Measurements from ENCODE around the gene CIAPIN1.

The CIAPIN1 gene

DNA sequence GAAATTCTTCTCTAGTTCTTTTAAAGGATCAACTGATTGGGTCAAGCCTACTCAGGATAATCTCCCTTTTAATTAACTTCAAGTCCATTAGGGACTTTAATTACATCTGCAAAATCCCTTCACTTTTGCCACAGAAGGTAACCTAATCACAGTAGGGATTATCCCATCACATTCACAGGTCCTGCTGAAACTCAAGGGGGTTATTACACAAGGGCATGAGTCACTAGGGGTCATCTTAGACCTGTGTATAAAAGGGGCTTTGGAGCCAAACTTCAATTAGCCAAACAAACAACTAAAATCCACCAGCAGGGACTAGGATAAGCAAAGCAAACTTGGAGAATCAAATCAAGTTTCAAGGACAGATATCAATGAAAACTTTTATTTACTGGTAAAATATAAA, 19.4 kb downstream of the CIAPIN1 start:
- no peak overlapping the region for H3K4me3 ChIP-seq (ENCODE audit: low read depth, low read length)
- TF ChIP-seq, protein P1, sequence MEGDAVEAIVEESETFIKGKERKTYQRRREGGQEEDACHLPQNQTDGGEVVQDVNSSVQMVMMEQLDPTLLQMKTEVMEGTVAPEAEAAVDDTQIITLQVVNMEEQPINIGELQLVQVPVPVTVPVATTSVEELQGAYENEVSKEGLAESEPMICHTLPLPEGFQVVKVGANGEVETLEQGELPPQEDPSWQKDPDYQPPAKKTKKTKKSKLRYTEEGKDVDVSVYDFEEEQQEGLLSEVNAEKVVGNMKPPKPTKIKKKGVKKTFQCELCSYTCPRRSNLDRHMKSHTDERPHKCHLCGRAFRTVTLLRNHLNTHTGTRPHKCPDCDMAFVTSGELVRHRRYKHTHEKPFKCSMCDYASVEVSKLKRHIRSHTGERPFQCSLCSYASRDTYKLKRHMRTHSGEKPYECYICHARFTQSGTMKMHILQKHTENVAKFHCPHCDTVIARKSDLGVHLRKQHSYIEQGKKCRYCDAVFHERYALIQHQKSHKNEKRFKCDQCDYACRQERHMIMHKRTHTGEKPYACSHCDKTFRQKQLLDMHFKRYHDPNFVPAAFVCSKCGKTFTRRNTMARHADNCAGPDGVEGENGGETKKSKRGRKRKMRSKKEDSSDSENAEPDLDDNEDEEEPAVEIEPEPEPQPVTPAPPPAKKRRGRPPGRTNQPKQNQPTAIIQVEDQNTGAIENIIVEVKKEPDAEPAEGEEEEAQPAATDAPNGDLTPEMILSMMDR (IDR thresholded peaks at IDR 0.05; ENCODE audit: low read depth, low read length, missing control alignments), result no peak
- in situ Hi-C loops (cut with HindIII; ENCODE audit: low sequenced_read_pairs), result no loop called here
- no peak for DNase-seq (ENCODE audit: low read depth)

DNA sequence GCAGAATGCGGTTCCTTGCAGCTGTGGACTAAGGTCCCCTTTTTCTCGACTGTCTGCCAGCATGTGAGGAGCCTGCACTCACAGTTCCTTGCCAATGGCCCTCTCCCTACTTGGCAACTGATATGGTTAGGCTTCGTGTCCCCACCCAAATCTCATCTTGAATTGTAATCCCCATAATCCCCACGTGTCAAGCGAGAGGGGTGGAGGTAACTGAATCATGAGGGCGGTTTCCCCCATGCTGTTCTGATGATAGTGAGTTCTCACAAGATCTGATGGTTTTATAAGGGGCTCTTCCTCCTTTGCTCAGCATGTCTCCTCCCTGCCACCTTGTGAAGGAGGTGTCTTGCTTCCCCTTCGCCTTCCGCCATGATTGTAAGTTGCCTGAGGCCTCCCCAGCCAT, 19.9 kb downstream of the CIAPIN1 start:
- TF ChIP-seq, protein P1 (IDR thresholded peaks at IDR 0.05; ENCODE audit: low read depth, low read length, missing control alignments), result no peak
- in situ Hi-C loops (cut with HindIII; ENCODE audit: low sequenced_read_pairs), result no loop called here
- H3K4me3 ChIP-seq (ENCODE audit: low read depth, low read length), result no peak overlapping the region
- DNase-seq (ENCODE audit: low read depth), result no peak

DNA sequence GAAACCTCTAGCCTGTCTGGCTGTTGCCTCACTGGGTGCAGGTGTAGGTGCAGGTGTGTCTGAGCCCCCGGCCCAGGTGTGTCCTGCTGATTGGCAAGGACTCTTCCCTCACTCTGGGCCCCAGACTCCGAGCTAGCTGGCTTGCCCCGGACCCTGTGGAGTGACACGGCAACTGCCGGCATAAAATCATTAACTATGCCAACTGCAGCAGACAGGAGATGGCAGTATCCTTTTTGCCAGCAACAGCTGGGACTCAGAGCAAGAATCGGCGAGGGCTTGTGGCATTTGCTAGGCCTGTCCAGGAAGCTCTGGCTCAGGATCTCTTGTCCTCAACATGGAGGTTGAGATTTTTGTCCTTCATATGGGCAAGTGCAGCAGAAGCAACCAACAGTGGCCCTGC, 20.8 kb downstream of the CIAPIN1 start:
- in situ Hi-C loops (cut with HindIII; ENCODE audit: low sequenced_read_pairs), result no loop called here
- TF ChIP-seq, protein P1 (IDR thresholded peaks at IDR 0.05; ENCODE audit: low read depth, low read length, missing control alignments), result no peak
- no peak overlapping the region for H3K4me3 ChIP-seq (ENCODE audit: low read depth, low read length)
- DNase-seq (ENCODE audit: low read depth), result no peak

DNA sequence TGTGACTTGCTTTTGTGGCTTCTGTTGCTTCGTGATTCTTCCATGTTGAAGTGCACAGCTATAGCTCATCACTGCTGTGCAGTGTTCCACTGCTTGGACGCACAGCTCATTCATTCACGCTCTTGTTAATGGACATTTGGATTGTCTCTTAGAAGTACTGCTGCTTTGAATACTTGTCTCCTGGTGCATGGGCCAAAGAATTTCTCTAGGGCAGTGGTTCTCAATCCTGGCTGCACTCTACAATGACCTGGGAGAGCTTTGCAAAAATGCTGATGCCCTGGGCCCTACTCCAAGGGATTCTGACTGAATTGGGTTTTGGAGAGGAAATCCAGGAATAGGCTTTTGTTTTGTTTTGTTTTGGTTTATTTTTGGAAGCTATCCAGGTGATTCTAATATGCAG, 22.6 kb downstream of the CIAPIN1 start:
- in situ Hi-C loops (cut with HindIII; ENCODE audit: low sequenced_read_pairs), result no loop called here
- DNase-seq (ENCODE audit: low read depth), result no peak
- no peak overlapping the region for H3K4me3 ChIP-seq (ENCODE audit: low read depth, low read length)
- TF ChIP-seq, protein P1 (IDR thresholded peaks at IDR 0.05; ENCODE audit: low read depth, low read length, missing control alignments), result no peak

DNA sequence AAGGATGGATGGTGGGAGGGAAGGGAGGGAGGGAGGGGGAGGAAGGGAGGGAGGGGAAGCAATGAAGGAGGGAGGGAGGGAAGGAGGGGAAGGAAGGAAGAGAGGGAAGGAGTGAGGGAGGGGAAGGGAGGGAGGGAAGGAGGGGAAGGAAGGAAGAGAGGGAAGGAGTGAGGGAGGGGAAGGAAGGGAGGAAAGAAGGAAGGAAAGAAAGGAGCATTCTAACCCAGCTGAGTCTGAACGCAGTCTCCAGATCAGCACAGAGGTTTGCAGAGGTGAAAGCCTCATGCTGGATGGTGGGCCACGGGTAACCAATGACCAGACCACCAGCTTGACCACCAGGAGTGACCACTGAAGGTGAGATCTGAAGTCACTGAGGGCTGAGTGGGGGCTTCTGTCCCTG, 24.0 kb downstream of the CIAPIN1 start:
- DNase-seq (ENCODE audit: low read depth), result no peak
- H3K4me3 ChIP-seq (ENCODE audit: low read depth, low read length), result no peak overlapping the region
- TF ChIP-seq, protein P1 (IDR thresholded peaks at IDR 0.05; ENCODE audit: low read depth, low read length, missing control alignments), result no peak
- in situ Hi-C loops (cut with HindIII; ENCODE audit: low sequenced_read_pairs), result no loop called here

DNA sequence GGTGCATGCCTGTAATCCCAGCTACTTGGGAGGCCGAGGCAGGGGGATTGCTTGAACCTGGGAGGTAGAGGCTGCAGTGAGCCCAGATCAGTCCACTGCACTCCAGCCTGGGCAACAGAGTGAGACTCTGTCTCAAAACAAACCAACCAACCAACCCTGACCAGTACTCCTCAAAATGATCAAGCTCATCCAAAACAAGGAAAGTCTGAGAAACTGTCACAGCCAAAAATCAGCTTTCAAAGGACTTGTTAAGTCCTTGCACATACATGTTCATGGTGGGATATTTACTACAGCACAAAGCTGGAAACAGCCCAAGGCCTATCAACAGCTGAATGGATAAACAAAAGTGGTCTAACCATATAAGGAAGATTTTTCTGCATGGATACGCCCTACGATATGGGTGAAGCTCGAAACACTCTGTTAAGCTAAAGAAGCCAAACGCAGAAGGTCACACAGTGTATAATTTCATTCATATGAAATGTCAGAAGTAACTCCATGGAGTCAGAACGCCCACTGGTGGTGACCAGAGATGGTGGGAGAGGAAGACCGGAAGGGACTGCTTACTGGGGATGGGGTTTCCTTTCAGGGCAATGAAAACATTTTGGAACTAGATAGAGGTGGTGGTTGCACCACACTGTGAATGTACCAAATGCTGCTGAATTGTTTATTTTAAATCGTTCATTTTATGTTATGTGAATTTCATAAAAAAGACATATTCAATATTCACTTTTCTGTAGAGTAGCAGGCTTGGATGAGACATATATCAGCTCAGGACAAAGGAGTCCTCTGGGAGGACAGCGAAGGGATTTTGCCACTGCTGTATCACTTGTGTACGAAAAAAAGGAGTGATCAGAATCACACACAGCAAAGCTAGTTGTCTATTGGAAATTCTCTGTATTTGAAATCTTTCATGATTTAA, 24.9 kb downstream of the CIAPIN1 start:
- DNase-seq (ENCODE audit: low read depth), result peak; percentile 45
- TF ChIP-seq, protein P1 (IDR thresholded peaks at IDR 0.05; ENCODE audit: low read depth, low read length, missing control alignments), result peak; percentile 96
- no peak overlapping the region for H3K4me3 ChIP-seq (ENCODE audit: low read depth, low read length)
- in situ Hi-C loops (cut with HindIII; ENCODE audit: low sequenced_read_pairs), result no loop called here

Measured in astrocyte of the cerebellum (primary cell).